Activated naive CD8-positive, alpha-beta T cell treated with anti-CD3 and anti-CD28 coated beads, Interleukin-2, amount 10 ng/mL, durations not matched to agents 7 days and 5 days (primary cell): ENCODE measurements around the gene HSBP1. TPM values are rescaled to one million over a fixed set of nuclear protein-coding genes. Genes with fewer than 3 reads are reported as not detected.

Experiments
- ATAC-seq: fragments of 150-1000 bp; cut with Tn5 transposase; one replicate; pipeline ENCODE4 v1.10.0; 2021; ENCODE audit warnings: low read depth, moderate library complexity
- POLR2A ChIA-PET: fragments of 350-600 bp; sonication (Branson Sonifier 250); formaldehyde crosslinking; loops from one replicate; lab custom pipeline; 2021; ENCODE audit warnings: antibody characterized with exemption; lab: Charles Lee
- DNase-seq: peaks from one replicate; pipeline ENCODE4 v3.0.0; 2021
- H3K27ac Mint-ChIP-seq: one replicate; pipeline ENCODE4 v1.8.0; 2022; ENCODE audit warnings: mild to moderate bottlenecking, mixed read lengths
- H3K27me3 Mint-ChIP-seq: one replicate; pipeline ENCODE4 v1.8.0; 2022; ENCODE audit warnings: mild to moderate bottlenecking, moderate library complexity, mixed read lengths
- H3K36me3 Mint-ChIP-seq: one replicate; pipeline ENCODE4 v1.8.0; 2021; ENCODE audit warnings: mild to moderate bottlenecking, mixed read lengths
- H3K4me1 Mint-ChIP-seq: one replicate; pipeline ENCODE4 v1.8.0; 2021; ENCODE audit warnings: mixed read lengths
- H3K4me3 Mint-ChIP-seq: one replicate; pipeline ENCODE4 v1.8.0; 2022; ENCODE audit warnings: mild to moderate bottlenecking, moderate library complexity, mixed read lengths
- H3K9me3 Mint-ChIP-seq: one replicate; pipeline ENCODE4 v1.8.0; 2021; ENCODE audit warnings: mixed read lengths
- total RNA-seq, 2 experiments: library from RNA; stranded (reverse); gene quantifications; one replicate each; pipeline ENCODE4 v1.2.3, GENCODE V29; 2021

Gene HSBP1
- total RNA-seq, 2 experiments from 2014 or later: 56.4 to 63.2 TPM

DNA sequence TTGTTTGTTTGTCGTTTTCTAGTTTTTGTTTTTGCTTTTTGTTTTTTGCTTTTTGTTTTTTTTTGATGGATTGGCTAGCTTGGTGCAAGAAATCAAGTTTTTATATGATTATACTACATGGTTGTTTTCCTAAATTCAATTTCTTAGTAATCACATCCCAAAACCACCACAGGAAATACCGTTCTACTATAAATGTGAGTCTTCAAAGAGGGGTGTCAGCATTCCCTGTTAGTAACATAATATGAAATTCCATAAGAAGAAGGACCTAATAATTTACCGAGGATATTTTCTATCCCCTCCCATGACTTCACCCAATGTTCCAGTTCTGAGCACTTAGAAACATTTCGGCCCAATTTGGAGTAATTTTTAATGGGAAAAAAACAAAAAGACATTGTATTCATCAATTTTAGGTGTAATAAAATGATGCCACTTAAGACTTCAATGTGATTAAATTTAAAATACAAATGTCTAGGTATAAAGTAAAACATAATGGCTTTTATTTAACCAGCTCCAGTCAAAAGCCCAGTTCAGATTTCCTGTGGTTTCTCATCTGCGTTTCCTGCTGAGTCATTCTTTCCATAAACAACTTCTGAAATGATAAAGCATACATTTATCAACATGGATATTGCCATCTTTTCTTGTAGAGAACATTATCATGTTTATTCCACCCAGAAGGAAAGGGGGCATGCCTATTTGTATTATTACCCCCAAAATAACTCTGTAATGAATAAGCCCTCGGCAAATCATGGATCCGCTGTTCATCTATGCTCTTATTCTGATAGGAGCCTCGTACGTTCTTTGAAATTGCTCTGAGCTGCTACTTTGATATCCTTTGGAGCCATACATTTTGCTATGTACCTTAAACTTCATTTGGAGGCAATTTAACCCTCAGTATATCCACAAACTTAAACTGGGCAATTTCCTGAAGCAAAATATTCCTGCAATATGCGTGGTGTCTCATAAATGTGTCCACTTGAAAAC is 28.1 kb downstream of the HSBP1 start:
- Mint-ChIP-seq H3K27ac (no peak overlapping the region), H3K4me1 (peaks cover 11% of the 10 kb centered on the region), H3K27me3 (peaks cover 35% of the 10 kb centered on the region), H3K36me3 (no peaks in the 10 kb centered on the region), H3K4me3 (no peak overlapping the region), H3K9me3 (no peaks in the 10 kb centered on the region)
- ATAC-seq (no peak), DNase-seq (no peak)
- POLR2A ChIA-PET: no interaction called here

DNA sequence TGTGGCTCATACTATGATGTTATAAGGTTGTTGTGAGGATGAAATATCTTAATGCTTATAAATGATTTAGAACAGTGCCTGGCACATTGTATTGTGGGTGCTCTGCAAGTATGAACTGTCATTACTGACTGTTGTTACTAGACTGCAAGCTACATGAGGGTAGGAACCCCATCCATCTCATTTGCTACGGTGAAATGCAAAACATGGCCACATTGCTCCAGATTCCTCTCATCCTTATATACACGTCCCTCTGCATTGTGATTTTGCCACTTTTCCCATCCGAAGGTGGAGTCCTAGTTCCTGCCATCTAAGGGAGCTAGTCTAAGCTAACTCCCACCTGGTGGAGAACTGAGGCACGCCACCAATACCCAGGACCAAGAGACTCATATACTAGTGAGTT is 29.8 kb downstream of the HSBP1 start:
- no peaks in the 10 kb centered on the region for H3K36me3 Mint-ChIP-seq
- DNase-seq: no peak
- H3K9me3 Mint-ChIP-seq: no peaks in the 10 kb centered on the region
- H3K27me3 Mint-ChIP-seq: peaks cover 37% of the 10 kb centered on the region
- POLR2A ChIA-PET: no interaction called here
- H3K4me3 Mint-ChIP-seq: no peak overlapping the region
- ATAC-seq: no peak
- H3K4me1 Mint-ChIP-seq: peaks cover 11% of the 10 kb centered on the region
- H3K27ac Mint-ChIP-seq: no peak overlapping the region

DNA sequence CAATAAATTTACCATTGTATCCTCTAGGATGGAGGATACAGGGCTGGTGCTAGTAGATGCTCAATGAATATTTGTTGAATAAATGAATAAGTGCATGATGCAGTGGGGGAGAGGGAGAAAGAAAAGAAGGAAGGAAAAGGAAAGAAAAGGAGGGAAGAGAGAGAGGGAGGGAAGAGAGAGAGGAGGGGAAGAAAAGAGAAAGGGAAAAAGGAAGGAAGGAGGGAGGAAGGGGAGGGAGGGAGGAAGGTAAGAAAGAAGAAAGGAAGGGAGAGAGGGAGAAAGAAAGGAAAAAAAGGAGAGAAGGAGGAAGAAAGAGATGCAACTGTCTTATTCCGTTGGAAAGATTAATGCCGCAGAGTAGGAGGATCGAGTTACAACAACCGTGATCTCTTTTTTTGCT is 30.4 kb downstream of the HSBP1 start:
- POLR2A ChIA-PET: no interaction called here
- no peak for DNase-seq
- H3K9me3 Mint-ChIP-seq: no peaks in the 10 kb centered on the region

DNA sequence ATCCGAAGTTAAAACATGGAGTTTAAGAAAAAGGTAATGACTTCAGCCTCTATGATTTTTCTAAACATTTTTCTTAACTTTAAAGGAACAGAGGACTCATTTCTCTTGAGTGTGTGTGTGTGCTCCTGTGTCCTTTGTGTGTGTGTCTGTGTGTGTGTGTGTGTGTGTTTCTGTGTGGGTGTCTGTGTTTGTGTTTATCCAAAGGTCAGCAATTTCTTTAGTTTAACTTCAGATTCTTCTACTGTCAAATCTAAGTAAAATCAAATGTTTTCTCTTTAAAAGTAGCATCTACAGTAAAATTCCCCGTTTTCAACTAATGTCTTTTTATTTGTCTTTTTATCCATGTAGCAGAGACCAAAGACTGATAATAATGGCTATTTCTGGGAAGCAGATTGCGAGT is 31.8 kb downstream of the HSBP1 start:
- ATAC-seq (no peak), DNase-seq (no peak)
- H3K27ac Mint-ChIP-seq: no peak overlapping the region
- peaks cover 39% of the 10 kb centered on the region for H3K27me3 Mint-ChIP-seq
- H3K36me3 Mint-ChIP-seq: no peaks in the 10 kb centered on the region
- H3K4me1 Mint-ChIP-seq: peaks cover 11% of the 10 kb centered on the region
- H3K4me3 Mint-ChIP-seq: no peak overlapping the region
- POLR2A ChIA-PET: no interaction called here
- no peaks in the 10 kb centered on the region for H3K9me3 Mint-ChIP-seq

More for the DNA sequence above, 30.4 kb downstream of the HSBP1 start:
- Mint-ChIP-seq H3K27me3 (peaks cover 39% of the 10 kb centered on the region), H3K27ac (no peak overlapping the region), H3K4me1 (peaks cover 11% of the 10 kb centered on the region), H3K4me3 (no peak overlapping the region), H3K36me3 (no peaks in the 10 kb centered on the region)
- ATAC-seq: no peak

DNA sequence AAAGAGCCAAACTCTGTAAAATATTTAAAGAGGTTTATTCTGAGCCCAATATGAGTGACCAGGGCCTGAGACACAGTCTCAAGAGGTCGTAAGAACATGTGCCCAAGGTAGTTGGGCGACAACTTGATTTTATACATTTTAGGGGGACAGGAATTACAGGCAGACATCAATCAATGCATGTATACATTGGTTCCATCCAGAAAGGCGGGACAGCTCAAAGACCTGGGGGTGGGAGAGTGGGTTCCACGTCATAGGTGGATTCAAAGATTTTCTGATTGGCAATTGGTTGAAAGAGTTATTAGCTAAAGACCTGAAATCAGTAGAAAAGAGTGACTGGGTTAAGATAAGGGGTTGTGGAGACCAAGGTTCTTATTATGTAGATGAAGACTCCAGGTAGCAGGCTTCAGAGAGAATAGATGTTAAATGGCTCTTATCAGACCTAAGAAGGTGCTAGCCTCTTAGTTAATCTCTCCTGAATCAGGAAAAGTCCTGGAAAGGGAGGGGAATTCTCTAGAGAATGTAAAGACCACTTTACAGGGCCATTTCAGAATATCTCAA is 32.4 kb downstream of the HSBP1 start:
- no peak for ATAC-seq
- no peaks in the 10 kb centered on the region for H3K36me3 Mint-ChIP-seq
- H3K27me3 Mint-ChIP-seq: peaks cover 39% of the 10 kb centered on the region
- no peak overlapping the region for H3K27ac Mint-ChIP-seq
- H3K4me1 Mint-ChIP-seq: peaks cover 11% of the 10 kb centered on the region
- POLR2A ChIA-PET: no interaction called here
- no peaks in the 10 kb centered on the region for H3K9me3 Mint-ChIP-seq
- DNase-seq: no peak
- H3K4me3 Mint-ChIP-seq: no peak overlapping the region

DNA sequence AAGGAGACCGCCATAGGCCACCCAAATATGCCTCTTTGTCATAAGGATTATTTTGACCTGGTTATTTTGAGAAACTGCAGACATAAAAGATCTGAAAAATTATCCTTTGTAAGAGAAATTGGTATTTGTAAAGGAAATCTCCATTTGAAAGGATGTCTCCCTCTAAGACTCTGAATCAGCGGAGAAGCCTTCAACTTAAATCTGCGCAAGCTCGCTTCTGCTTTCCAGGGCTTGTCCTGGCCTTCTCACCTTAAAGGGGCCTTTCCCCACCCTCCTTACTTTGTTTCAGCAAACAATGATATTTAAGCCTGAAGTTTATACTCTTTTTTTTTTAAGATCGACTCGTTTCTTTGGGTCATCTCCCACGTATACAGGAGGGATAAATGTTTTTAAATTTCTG is 34.5 kb downstream of the HSBP1 start:
- Mint-ChIP-seq H3K9me3 (no peaks in the 10 kb centered on the region), H3K4me3 (no peak overlapping the region), H3K27me3 (peaks cover 35% of the 10 kb centered on the region), H3K36me3 (no peaks in the 10 kb centered on the region), H3K27ac (no peak overlapping the region), H3K4me1 (no peaks in the 10 kb centered on the region)
- POLR2A ChIA-PET: no interaction called here
- DNase-seq (no peak), ATAC-seq (no peak)

DNA sequence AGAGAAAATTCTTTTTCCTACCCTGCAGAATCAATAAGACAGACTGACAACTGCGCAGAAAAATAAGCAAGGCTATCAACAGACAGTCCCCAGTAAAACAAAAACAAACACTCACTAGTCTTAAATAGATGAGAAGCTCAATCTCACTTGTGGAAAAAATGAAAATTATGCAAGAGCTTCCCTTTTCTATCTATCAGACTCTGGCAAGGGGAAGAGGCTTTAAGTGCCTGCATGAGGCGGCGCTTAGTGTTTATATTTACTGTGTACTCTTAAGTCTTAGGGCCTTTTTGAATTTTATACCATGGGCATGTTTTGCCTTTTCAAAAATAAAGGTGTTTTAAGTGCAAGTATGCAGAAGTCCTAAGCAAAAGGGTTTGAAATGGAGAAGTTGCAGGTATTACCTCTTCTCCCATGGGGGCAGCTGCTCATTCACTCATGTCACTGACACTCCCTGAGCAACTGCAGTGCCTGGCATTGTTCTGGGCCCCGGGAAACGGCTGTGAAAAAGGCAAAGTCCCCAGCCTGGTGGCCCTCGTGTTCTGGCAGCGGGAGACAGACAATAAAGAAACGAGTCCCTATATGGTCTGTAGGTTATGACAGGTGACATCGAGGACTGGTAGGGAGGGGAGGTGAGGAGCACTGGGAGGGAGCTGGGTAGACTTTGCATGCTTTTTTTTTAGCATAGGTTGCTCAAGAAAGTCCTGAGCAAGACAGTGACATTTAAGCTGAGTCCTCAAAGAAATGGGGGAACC is 35.2 kb downstream of the HSBP1 start:
- no peak overlapping the region for H3K27ac Mint-ChIP-seq
- POLR2A ChIA-PET: no interaction called here
- DNase-seq (no peak), ATAC-seq (no peak)
- H3K9me3 Mint-ChIP-seq: no peaks in the 10 kb centered on the region
- no peaks in the 10 kb centered on the region for H3K4me1 Mint-ChIP-seq
- H3K4me3 Mint-ChIP-seq: no peak overlapping the region
- H3K36me3 Mint-ChIP-seq: no peaks in the 10 kb centered on the region
- H3K27me3 Mint-ChIP-seq: peaks cover 34% of the 10 kb centered on the region

DNA sequence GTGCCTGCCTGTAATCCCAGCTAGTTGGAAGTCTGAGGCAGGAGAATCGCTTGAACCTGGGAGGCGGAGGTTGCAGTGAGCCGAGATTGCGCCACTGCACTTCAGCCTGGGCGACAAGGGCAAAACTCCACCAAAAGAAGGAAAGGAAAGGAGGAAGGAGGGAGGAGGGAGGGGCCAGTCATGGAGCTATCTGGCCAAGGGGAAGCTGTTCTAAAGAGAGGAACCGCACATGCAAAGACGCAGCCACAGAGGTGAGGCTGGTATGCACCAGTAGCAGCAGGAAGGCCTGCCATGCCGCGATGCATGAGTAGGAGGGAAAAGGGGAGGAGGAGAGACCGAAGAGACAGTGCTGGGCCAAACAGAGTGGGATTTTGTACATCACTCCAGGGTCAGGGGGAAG is 35.9 kb downstream of the HSBP1 start:
- no peak for DNase-seq
- Mint-ChIP-seq H3K27ac (no peak overlapping the region), H3K9me3 (no peaks in the 10 kb centered on the region), H3K27me3 (peaks cover 29% of the 10 kb centered on the region), H3K36me3 (no peaks in the 10 kb centered on the region), H3K4me3 (no peak overlapping the region), H3K4me1 (no peaks in the 10 kb centered on the region)
- no peak for ATAC-seq
- POLR2A ChIA-PET: no interaction called here

DNA sequence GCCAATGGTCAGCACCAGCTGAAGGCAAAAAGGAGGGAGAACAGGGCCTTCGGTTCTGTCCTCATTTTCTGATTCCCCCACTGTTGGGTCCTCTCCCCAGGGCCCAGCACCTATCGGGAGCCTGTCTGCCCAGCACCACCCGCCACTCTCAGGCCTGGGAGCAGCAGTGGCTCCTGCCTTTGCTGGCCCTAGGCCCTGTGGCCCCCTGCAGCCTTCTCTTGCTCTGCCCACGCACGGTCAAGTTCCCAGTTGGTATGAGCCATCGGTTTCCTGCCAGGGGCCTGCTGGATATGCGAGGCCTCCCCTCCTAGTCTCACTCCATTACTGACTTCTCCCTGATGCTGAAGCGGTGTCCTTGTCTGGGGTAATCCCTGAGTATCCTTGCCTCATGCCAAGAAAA is 37.5 kb downstream of the HSBP1 start:
- no peak overlapping the region for H3K4me3 Mint-ChIP-seq
- POLR2A ChIA-PET: no interaction called here
- ATAC-seq (no peak), DNase-seq (no peak)
- H3K27me3 Mint-ChIP-seq: peaks cover 20% of the 10 kb centered on the region
- H3K36me3 Mint-ChIP-seq: no peaks in the 10 kb centered on the region
- no peak overlapping the region for H3K27ac Mint-ChIP-seq
- no peaks in the 10 kb centered on the region for H3K4me1 Mint-ChIP-seq
- no peaks in the 10 kb centered on the region for H3K9me3 Mint-ChIP-seq

DNA sequence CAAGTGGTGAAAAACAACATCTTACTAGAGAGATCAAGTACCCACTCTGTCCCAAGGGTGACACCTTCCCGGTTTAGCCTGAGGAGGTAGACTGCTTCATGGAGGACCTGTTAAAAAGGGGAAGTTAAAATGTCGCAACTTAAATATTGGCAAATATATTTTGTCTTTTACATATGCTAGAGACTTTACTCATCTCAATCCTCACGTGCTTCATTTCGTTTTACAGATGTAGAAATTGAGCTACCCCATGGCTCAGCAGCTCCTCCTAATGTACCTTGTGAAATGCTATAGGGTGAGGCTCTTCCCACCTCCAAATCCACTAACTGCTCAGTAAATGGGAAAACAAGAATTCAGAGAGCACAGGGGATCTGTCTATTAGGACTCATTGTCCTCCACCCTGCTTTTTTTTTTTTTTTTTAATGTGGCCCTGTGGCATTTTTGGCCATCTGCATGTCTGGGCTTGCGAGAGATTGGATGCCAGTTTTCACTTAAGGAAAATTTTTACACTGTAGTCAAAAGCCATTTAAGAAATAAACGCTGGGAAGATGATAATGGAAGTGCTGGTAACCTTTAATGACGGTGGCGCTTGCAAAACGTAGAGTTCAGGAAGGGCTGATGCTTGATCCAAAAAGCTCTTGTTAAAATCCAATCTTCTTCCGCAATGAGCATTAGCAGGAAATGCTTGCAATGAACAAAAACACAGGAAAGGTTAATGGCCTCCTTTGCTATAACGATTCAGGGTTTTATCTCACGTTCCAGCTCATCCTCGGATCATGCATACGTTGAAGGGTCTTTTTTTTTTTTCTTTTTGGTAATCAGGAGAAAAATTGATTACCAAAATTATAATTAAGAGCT is 39.8 kb downstream of the HSBP1 start:
- Mint-ChIP-seq H3K27me3 (peaks cover 18% of the 10 kb centered on the region), H3K9me3 (peaks cover under 1% of the 10 kb centered on the region), H3K4me3 (no peak overlapping the region), H3K27ac (no peak overlapping the region), H3K4me1 (no peaks in the 10 kb centered on the region), H3K36me3 (no peaks in the 10 kb centered on the region)
- POLR2A ChIA-PET: no interaction called here
- DNase-seq (no peak), ATAC-seq (no peak)

DNA sequence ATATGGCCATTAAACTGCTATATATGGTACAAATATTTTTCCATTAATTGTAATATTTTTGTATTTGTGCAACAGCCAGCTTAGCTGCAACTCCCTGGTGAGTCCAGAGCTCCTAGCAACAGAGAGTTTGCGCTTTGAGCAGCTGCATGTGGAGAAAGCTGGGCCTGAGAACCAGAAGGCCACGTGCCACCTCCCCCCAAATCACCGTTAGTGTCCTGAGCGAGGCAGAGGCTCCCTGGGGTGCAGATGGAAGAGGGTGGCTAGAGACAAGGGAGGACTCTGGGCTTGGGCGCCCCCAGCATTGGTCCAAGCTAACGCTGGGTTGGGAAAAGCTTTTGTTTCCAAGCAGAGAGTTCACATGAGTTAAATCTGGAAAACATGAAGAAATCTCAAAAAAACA is 41.6 kb downstream of the HSBP1 start:
- POLR2A ChIA-PET: no interaction called here
- Mint-ChIP-seq H3K4me1 (no peaks in the 10 kb centered on the region), H3K36me3 (no peaks in the 10 kb centered on the region), H3K27ac (no peak overlapping the region), H3K4me3 (no peak overlapping the region), H3K27me3 (peaks cover 17% of the 10 kb centered on the region), H3K9me3 (peaks cover 1% of the 10 kb centered on the region)
- ATAC-seq (no peak), DNase-seq (no peak)

DNA sequence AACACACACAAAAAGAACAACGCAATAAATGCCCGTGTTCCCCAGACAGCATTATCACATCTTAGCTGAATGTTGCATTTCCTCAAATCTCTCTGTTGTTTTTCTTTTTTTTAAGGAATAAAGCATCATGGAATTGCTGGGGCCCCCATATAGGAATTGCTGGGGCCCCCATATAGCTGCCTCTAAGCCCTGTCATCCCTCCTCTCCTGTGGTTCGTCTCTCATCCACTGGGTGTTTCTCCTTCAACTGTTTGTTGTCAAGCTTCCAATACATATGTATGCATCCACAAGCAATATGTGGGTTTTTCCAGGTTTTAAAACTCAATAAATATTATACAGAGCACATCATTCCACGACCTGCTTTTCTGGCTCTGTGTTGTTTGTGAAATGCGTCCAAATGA is 43.2 kb downstream of the HSBP1 start:
- ATAC-seq (no peak), DNase-seq (no peak)
- Mint-ChIP-seq H3K4me1 (no peaks in the 10 kb centered on the region), H3K27me3 (peaks cover 17% of the 10 kb centered on the region), H3K4me3 (no peak overlapping the region), H3K27ac (no peak overlapping the region), H3K9me3 (peaks cover 1% of the 10 kb centered on the region), H3K36me3 (no peaks in the 10 kb centered on the region)
- POLR2A ChIA-PET: no interaction called here

DNA sequence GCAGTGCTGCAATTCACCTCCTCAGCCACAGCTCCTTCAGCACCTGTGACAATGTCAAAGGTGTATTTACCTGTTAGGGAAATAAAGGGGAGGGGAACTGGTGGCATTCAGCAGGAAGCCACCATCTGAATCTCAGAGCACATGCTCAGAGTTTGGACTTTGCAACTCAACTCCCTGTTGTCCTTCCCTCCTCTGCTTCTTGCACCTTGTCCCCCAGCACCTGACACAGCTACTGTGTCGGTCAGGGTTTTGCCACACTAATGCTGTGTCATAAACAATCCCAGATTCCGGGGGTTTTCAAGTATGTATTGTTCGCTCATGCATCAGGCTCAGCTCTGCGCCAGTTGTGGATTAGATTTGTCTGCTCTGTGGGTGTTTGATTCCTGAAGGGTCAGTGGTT is 43.7 kb downstream of the HSBP1 start:
- no peak for DNase-seq
- Mint-ChIP-seq H3K4me3 (no peak overlapping the region), H3K9me3 (peaks cover 1% of the 10 kb centered on the region), H3K27ac (no peak overlapping the region), H3K4me1 (no peaks in the 10 kb centered on the region), H3K27me3 (peaks cover 17% of the 10 kb centered on the region), H3K36me3 (no peaks in the 10 kb centered on the region)
- no peak for ATAC-seq
- POLR2A ChIA-PET: no interaction called here
